Measurements from ENCODE around the gene TAC3. TPM values are rescaled to one million over a fixed set of nuclear protein-coding genes. Genes with fewer than 3 reads are reported as not detected.

The TAC3 gene
- total and polyA plus RNA-seq, 2 of the 4 experiments (the other 2 are of a cell fraction), result 0.94 TPM; not detected in 1

- H3K56ac ChIP-seq (ENCODE audit: extremely low read depth, insufficient read depth, low read length), result no peak overlapping the region
- H3K27me3 ChIP-seq (ENCODE audit: control insufficient read depth, insufficient read depth, low read length), result peaks cover 62% of the 10 kb centered on the region
- no peak overlapping the region for H3K23ac ChIP-seq (ENCODE audit: low read depth, low read length)
- H3K9me3 ChIP-seq (ENCODE audit: control insufficient read depth, insufficient read depth, low read length), result no peaks in the 10 kb centered on the region
- no peak for DNase-seq
- BruUV-seq (replicated peaks), result no TSS peak
- no peak overlapping the region for H2AFZ ChIP-seq (replicated peaks; ENCODE audit: low read length, poor library complexity)
- no peak overlapping the region for H3K4me2 ChIP-seq (ENCODE audit: low read depth, low read length)
- no peak overlapping the region for H3K9ac ChIP-seq (ENCODE audit: low read depth, low read length)
- TF ChIP-seq USF2 (IDR thresholded peaks at IDR 0.05; ENCODE audit: low read depth, low read length) (no peak), CHD1 (IDR thresholded peaks at IDR 0.05; ENCODE audit: low read depth, low read length) (no peak), CEBPB (IDR thresholded peaks at IDR 0.05; ENCODE audit: low read depth, low read length) (no peak), NFE2L2 (IDR thresholded peaks at IDR 0.05; ENCODE audit: low read depth, low read length) (no peak), MXI1 (IDR thresholded peaks at IDR 0.05; ENCODE audit: borderline replicate concordance, low read depth, low read length) (no peak), CTCF (conservative IDR thresholded peaks at IDR 0.05; ENCODE audit: low read depth, low read length) (no peak), SMC3 (IDR thresholded peaks at IDR 0.05; ENCODE audit: low read depth, low read length) (no peak), ELK1 (IDR thresholded peaks at IDR 0.05; ENCODE audit: borderline replicate concordance, low read depth, low read length) (no peak), BHLHE40 (IDR thresholded peaks at IDR 0.05; ENCODE audit: low read depth, low read length) (no peak), MAZ (IDR thresholded peaks at IDR 0.05; ENCODE audit: borderline replicate concordance, low read depth, low read length) (no peak), RAD21 (IDR thresholded peaks at IDR 0.05; ENCODE audit: low read length) (no peak), RCOR1 (IDR thresholded peaks at IDR 0.05; ENCODE audit: insufficient replicate concordance, low read length) (no peak), FOS (IDR thresholded peaks at IDR 0.05; ENCODE audit: low read depth, low read length) (no peak), POLR2A (IDR thresholded peaks at IDR 0.05; ENCODE audit: low read depth, low read length) (no peak), MAFK (IDR thresholded peaks at IDR 0.05; ENCODE audit: low read depth, low read length) (no peak), RFX5 (IDR thresholded peaks at IDR 0.05; ENCODE audit: low read depth, low read length) (no peak)
- H2BK120ac ChIP-seq (ENCODE audit: low read depth, low read length), result no peak overlapping the region
- no peak overlapping the region for H3K27ac ChIP-seq (ENCODE audit: insufficient read depth, low read length)
- no peak overlapping the region for H4K5ac ChIP-seq (ENCODE audit: low read depth, low read length)
- dilution Hi-C loops (cut with HindIII; ENCODE audit: low sequenced_read_pairs, unreplicated experiment) (no loop called here), in situ Hi-C loops (cut with MboI; ENCODE audit: low sequenced_read_pairs) (no loop called here), intact Hi-C loops (cut with micrococcal nuclease) (no loop called here)
- POLR2A ChIA-PET (ENCODE audit: unreplicated experiment), result no interaction called here
- no peaks in the 10 kb centered on the region for H4K20me1 ChIP-seq (ENCODE audit: insufficient read depth, low read length)
- H3K4ac ChIP-seq (ENCODE audit: low read depth, low read length), result no peak overlapping the region
- ATAC-seq (ENCODE audit: low read depth), result no peak
- H2BK20ac ChIP-seq (ENCODE audit: low read depth, low read length), result no peak overlapping the region
- CTCF ChIA-PET, result no interaction called here
- H2AK9ac ChIP-seq (replicated peaks; ENCODE audit: low read depth, low read length, poor library complexity), result no peak overlapping the region
- no peak overlapping the region for H3K18ac ChIP-seq (ENCODE audit: low read depth, low read length)
- WGBS, 2 experiments (ENCODE audit: extremely low coverage in 2 of 2, insufficient read length in 1 of 2), result no CpG with 5 or more reads among the region's 2 CpGs
- no peaks in the 10 kb centered on the region for H3K4me1 ChIP-seq (ENCODE audit: control insufficient read depth, insufficient read depth, low read length)
- H3K79me1 ChIP-seq (ENCODE audit: low read depth in 1 of 2, low read length in 2 of 2), result no peaks in the 10 kb centered on the region
- no peak overlapping the region for H2BK15ac ChIP-seq (ENCODE audit: low read depth, low read length)
- H3K36me3 ChIP-seq (ENCODE audit: control insufficient read depth, insufficient read depth, low read length), result no peaks in the 10 kb centered on the region
- no peak overlapping the region for H4K8ac ChIP-seq (ENCODE audit: low read depth in 2 of 2, low read length in 2 of 2)
- no peak overlapping the region for H3K14ac ChIP-seq (replicated peaks; ENCODE audit: low read depth, low read length)
- H2BK5ac ChIP-seq (ENCODE audit: low read depth, low read length, poor library complexity, severe bottlenecking), result no peak overlapping the region
- H2AK5ac ChIP-seq (ENCODE audit: low read depth, low read length), result no peak overlapping the region
- no peaks in the 10 kb centered on the region for H3K9me1 ChIP-seq (ENCODE audit: insufficient read depth, low read length)
- no peak overlapping the region for H4K91ac ChIP-seq (ENCODE audit: insufficient read depth, low read depth, low read length)
- no peak overlapping the region for H3K4me3 ChIP-seq (ENCODE audit: insufficient read depth, low read depth, low read length)
Measured at GRCh38 chr12:57040750-57041149, 24.4 kb upstream of the TAC3 start.
